Measurements from ENCODE around the gene AMY2A. TPM values are rescaled to one million over a fixed set of nuclear protein-coding genes. Genes with fewer than 3 reads are reported as not detected.

Gene AMY2A
- total RNA-seq, 4 donors from 2014 or later, result 1.9 TPM; not detected in 3

Small RNA genes within 50 kb of the gene (small RNA-seq; reads per million reads assigned to genes)
- gene AC105272.1, result 0 reads per million in 4 donors

Other genes with a start within 250 kb of the AMY2A start
- 10 to 100 TPM in 3 of 4 donors, 1 to 10 TPM in 1; 9.3 to 56.2 (median 19.3) TPM for gene RNPC3, start 91.7 kb upstream of the AMY2A start, total RNA-seq
- 10 to 100 TPM; 31.4 to 59.6 (median 44.3) TPM for gene AMY2B, start 45.8 kb upstream of the AMY2A start, total RNA-seq
- not detected for gene AMY1A, start 38.3 kb downstream of the AMY2A start, total RNA-seq
- not detected for gene AMY1B, start 78.8 kb downstream of the AMY2A start, total RNA-seq
- not detected for gene AMY1C, start 132.5 kb downstream of the AMY2A start, total RNA-seq

Measured in gastroesophageal sphincter (tissue), 4 donors.